B cell (primary cell): ENCODE data around the gene HS6ST2. TPM values are rescaled to one million over a fixed set of nuclear protein-coding genes. Genes with fewer than 3 reads are reported as not detected.

Experiments used
- ATAC-seq: fragments of 200-7000 bp; cut with Tn5 transposase; one replicate; pipeline ENCODE4 v1.10.0; 2021; ENCODE audit warnings: low read depth, mild to moderate bottlenecking, moderate number of reproducible peaks, moderate library complexity
- CTCF ChIA-PET: fragments of 350-600 bp; sonication (Branson Sonifier 250); formaldehyde crosslinking; loops from one replicate; lab custom pipeline; 2021; ENCODE audit warnings: antibody characterized with exemption, inconsistent platforms; lab: Charles Lee
- POLR2A ChIA-PET: fragments of 350-600 bp; sonication (Branson Sonifier 250); formaldehyde crosslinking; loops from one replicate; lab custom pipeline; 2021; ENCODE audit warnings: antibody characterized with exemption; lab: Charles Lee
- DNase-seq: peaks from one replicate; pipeline ENCODE4 v3.0.0; 2013
- H2AFZ ChIP-seq: 2 replicates; pipeline ENCODE4 v1.6.1; 2012; ENCODE audit warnings: mild to moderate bottlenecking, low read depth, low read length; ENCODE audit not compliant: insufficient read depth, poor library complexity, severe bottlenecking
- H3K27ac ChIP-seq, 2 donors: 1 replicate in 1 of 2; 2 replicates in 1 of 2; pipeline ENCODE4 v1.5.1; 2012 to 2013; ENCODE audit warnings: low read length in 2 of 2, mild to moderate bottlenecking in 2 of 2, moderate library complexity in 1 of 2
- H3K27me3 ChIP-seq, 4 experiments: fragments of 200-600 bp in 1 of 4; sonication (generic) in 1 of 4; replicated peaks in 1 of 4; 1 replicate in 2 of 4; 2 replicates in 2 of 4; pipeline versions ENCODE4 v1.6.1 to v1.7.0; 2013 to 2016; ENCODE audit warnings: low read length in 3 of 4, mild to moderate bottlenecking in 2 of 4, mixed read lengths in 1 of 4, moderate library complexity in 1 of 4; ENCODE audit not compliant: insufficient read depth in 4 of 4, control insufficient read depth in 3 of 4; ENCODE audit errors: control extremely low read depth in 1 of 4
- H3K36me3 ChIP-seq, 2 experiments: replicated peaks in 1 of 2; 1 replicate in 1 of 2; 2 replicates in 1 of 2; pipeline versions ENCODE4 v1.6.1 to v1.7.1; 2013; ENCODE audit warnings: low read length in 1 of 2; ENCODE audit not compliant: insufficient read depth in 2 of 2, control insufficient read depth in 1 of 2; ENCODE audit errors: control extremely low read depth in 1 of 2, extremely low read depth in 1 of 2
- H3K4me1 ChIP-seq, 2 donors: fragments of 200-600 bp in 1 of 2; sonication (generic) in 1 of 2; 1 replicate in 1 of 2; 2 replicates in 1 of 2; pipeline versions ENCODE4 v1.5.1 to v1.6.1; 2013 to 2017; ENCODE audit warnings: low read length in 2 of 2; ENCODE audit not compliant: control insufficient read depth in 2 of 2, insufficient read depth in 2 of 2
- H3K4me2 ChIP-seq: replicated peaks from 2 replicates; pipeline ENCODE3; 2012; ENCODE audit warnings: mild to moderate bottlenecking, low read depth, low read length; ENCODE audit not compliant: poor library complexity, severe bottlenecking
- H3K4me3 ChIP-seq, 5 experiments: fragments of 200-600 bp in 1 of 5; sonication (generic) in 1 of 5; 1 replicate in 3 of 5; 2 replicates in 2 of 5; pipeline versions ENCODE4 v1.5.1 to v1.7.0; 2011 to 2016; ENCODE audit warnings: low read length in 4 of 5, mild to moderate bottlenecking in 4 of 5, low read depth in 2 of 5, control low read depth in 1 of 5, moderate library complexity in 1 of 5; ENCODE audit not compliant: insufficient read depth in 1 of 5; ENCODE audit errors: control extremely low read depth in 1 of 5, extremely low read depth in 1 of 5
- H3K79me2 ChIP-seq: fragments of 200-600 bp; sonication (generic); one replicate; pipeline ENCODE4 v1.6.0; 2016; ENCODE audit warnings: low read length; ENCODE audit not compliant: control insufficient read depth, insufficient read depth
- H3K9ac ChIP-seq: fragments of 200-600 bp; sonication (generic); 2 replicates; pipeline ENCODE4 v1.6.1; 2017; ENCODE audit warnings: mild to moderate bottlenecking, low read length, moderate library complexity
- H3K9me3 ChIP-seq, 3 donors: one replicate each; pipeline versions ENCODE4 v1.6.1 to v1.7.1; 2013; ENCODE audit warnings: low read length in 2 of 3; ENCODE audit not compliant: control insufficient read depth in 2 of 3, insufficient read depth in 1 of 3; ENCODE audit errors: control extremely low read depth in 1 of 3
- H4K20me1 ChIP-seq: 2 replicates; pipeline ENCODE4 v1.6.0; 2012; ENCODE audit warnings: mild to moderate bottlenecking, low read length; ENCODE audit not compliant: insufficient read depth, control insufficient read depth, poor library complexity, severe bottlenecking
- H3K27ac Mint-ChIP-seq: one replicate; pipeline ENCODE4 v1.8.0; 2021; ENCODE audit warnings: mixed read lengths
- H3K27me3 Mint-ChIP-seq: one replicate; pipeline ENCODE4 v1.8.0; 2021; ENCODE audit warnings: mixed read lengths
- H3K4me1 Mint-ChIP-seq: one replicate; pipeline ENCODE4 v1.8.0; 2021; ENCODE audit warnings: mixed read lengths
- H3K4me3 Mint-ChIP-seq: one replicate; pipeline ENCODE4 v1.8.0; 2021; ENCODE audit warnings: mixed read lengths
- H3K9me3 Mint-ChIP-seq: one replicate; pipeline ENCODE4 v1.8.0; 2022; ENCODE audit warnings: mixed read lengths; ENCODE audit not compliant: insufficient read depth
- EZH2 ChIP-seq: IDR thresholded peaks from 2 replicates; pipeline ENCODE4 v1.6.1; 2012; ENCODE audit warnings: borderline replicate concordance, low read depth, mild to moderate bottlenecking, moderate library complexity, low read length; ENCODE audit not compliant: insufficient read depth, poor library complexity, severe bottlenecking
- WGBS: methylation state at CpG from one replicate; pipeline ENCODE4 v1.1.5; 2013; ENCODE audit warnings: missing lambda C conversion rate; ENCODE audit not compliant: insufficient coverage; 5-methylcytosine and 5-hydroxymethylcytosine counted together
- intact Hi-C: fragments of 100-400 bp; cut with micrococcal nuclease; formaldehyde crosslinking; loops from one replicate; pipeline ENCODE4 v1.10.0; 2022
- polyA plus RNA-seq: library from polyadenylated mRNA; depleted of rRNA; stranded (reverse); fragments of >200 nt; gene quantifications from 2 replicates; pipeline ENCODE4 v1.2.3, GENCODE V29; 2012
- total RNA-seq, 2 donors: library from RNA; stranded (reverse); fragments of 120-200 nt in 1 of 2; gene quantifications; 1 replicate in 1 of 2; 2 replicates in 1 of 2; pipeline versions ENCODE4 v1.2.3 to v1.2.4, GENCODE V29; 2013 to 2022
- TF ChIP-seq, protein P1 (sequence below): fragments of 200-600 bp; IDR thresholded peaks from one replicate; pipeline ENCODE4 v1.8.0; 2022; ENCODE audit warnings: antibody characterized with exemption, mild to moderate bottlenecking

The HS6ST2 gene
- total and polyA plus RNA-seq, 2 donors (not counting 1 experiment from before 2014, with no cell fraction given): not detected

DNA sequence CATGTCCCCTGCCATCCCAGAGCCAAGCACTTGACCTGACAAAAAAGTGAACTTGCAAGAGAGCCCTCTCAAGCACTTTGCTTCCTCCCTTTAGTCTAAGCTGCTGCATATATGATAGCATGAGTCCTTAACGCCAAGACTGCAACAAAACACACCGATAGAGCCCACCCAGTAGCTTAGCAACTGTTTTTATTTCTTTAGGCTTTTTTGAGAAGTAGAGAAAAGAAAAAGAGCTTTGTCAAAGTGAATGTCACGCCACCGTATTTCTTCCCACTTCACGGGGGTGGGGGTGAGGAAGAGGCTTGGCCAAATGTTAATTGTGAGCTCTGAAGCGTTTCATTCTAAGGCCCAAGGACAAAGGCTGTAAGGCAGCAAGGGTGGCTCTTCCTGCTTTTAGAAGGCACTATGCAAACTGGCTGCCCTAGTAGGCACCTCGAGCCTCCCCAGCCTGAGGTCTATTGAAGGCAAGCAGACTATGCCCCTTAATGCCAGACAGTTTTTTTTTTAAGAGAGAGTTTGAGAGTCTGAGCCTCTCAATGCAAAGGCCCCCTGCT is 138.6 kb downstream of the HS6ST2 start:
- TF ChIP-seq, protein P1, sequence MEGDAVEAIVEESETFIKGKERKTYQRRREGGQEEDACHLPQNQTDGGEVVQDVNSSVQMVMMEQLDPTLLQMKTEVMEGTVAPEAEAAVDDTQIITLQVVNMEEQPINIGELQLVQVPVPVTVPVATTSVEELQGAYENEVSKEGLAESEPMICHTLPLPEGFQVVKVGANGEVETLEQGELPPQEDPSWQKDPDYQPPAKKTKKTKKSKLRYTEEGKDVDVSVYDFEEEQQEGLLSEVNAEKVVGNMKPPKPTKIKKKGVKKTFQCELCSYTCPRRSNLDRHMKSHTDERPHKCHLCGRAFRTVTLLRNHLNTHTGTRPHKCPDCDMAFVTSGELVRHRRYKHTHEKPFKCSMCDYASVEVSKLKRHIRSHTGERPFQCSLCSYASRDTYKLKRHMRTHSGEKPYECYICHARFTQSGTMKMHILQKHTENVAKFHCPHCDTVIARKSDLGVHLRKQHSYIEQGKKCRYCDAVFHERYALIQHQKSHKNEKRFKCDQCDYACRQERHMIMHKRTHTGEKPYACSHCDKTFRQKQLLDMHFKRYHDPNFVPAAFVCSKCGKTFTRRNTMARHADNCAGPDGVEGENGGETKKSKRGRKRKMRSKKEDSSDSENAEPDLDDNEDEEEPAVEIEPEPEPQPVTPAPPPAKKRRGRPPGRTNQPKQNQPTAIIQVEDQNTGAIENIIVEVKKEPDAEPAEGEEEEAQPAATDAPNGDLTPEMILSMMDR: no peak
- TF ChIP-seq EZH2: no peak
- H3K4me3 Mint-ChIP-seq: no peak overlapping the region
- H4K20me1 ChIP-seq: no peaks in the 10 kb centered on the region
- POLR2A ChIA-PET: no interaction called here
- H2AFZ ChIP-seq: no peak overlapping the region
- DNase-seq: no peak
- no peaks in the 10 kb centered on the region for H3K9me3 Mint-ChIP-seq
- no peaks in the 10 kb centered on the region for H3K27me3 ChIP-seq
- WGBS: no CpG with 5 or more reads among the region's 7 CpGs
- no peak overlapping the region for H3K27ac ChIP-seq
- no peaks in the 10 kb centered on the region for H3K4me1 ChIP-seq
- H3K4me1 Mint-ChIP-seq: no peaks in the 10 kb centered on the region
- intact Hi-C loops: no loop called here
- no peaks in the 10 kb centered on the region for H3K36me3 ChIP-seq
- H3K27ac Mint-ChIP-seq: no peak overlapping the region
- H3K4me2 ChIP-seq: no peak overlapping the region
- no peaks in the 10 kb centered on the region for H3K27me3 Mint-ChIP-seq
- no peak for ATAC-seq
- H3K9me3 ChIP-seq: no peaks in the 10 kb centered on the region
- H3K9ac ChIP-seq: no peak overlapping the region
- no peak overlapping the region for H3K4me3 ChIP-seq
- CTCF ChIA-PET: no interaction called here
- no peaks in the 10 kb centered on the region for H3K79me2 ChIP-seq

- H3K36me3 ChIP-seq: no peaks in the 10 kb centered on the region
- DNase-seq (no peak), ATAC-seq (no peak)
- Mint-ChIP-seq H3K4me1 (no peaks in the 10 kb centered on the region), H3K27ac (no peak overlapping the region), H3K9me3 (no peaks in the 10 kb centered on the region), H3K4me3 (no peak overlapping the region), H3K27me3 (no peaks in the 10 kb centered on the region)
- no peaks in the 10 kb centered on the region for H4K20me1 ChIP-seq
- H3K79me2 ChIP-seq: no peaks in the 10 kb centered on the region
- H3K4me3 ChIP-seq: no peak overlapping the region
- TF ChIP-seq EZH2: no peak
- TF ChIP-seq, protein P1: no peak
- no peak overlapping the region for H3K4me2 ChIP-seq
- no peaks in the 10 kb centered on the region for H3K27me3 ChIP-seq
- intact Hi-C loops: no loop called here
- H2AFZ ChIP-seq: no peak overlapping the region
- H3K27ac ChIP-seq: no peak overlapping the region
- ChIA-PET POLR2A (no interaction called here), CTCF (no interaction called here)
- H3K9me3 ChIP-seq: no peaks in the 10 kb centered on the region
- H3K4me1 ChIP-seq: no peaks in the 10 kb centered on the region
- no peak overlapping the region for H3K9ac ChIP-seq
These were observed 139.8 kb downstream of the HS6ST2 start for GRCh38 chrX:132818638-132819037.
